Measurements from ENCODE around the gene SLC30A3. TPM values are rescaled to one million over a fixed set of nuclear protein-coding genes. Genes with fewer than 3 reads are reported as not detected.
A peak's percentile ranks its signal among the peaks of the same experiment; 100 is the strongest.

SLC30A3 gene
- total and polyA plus RNA-seq, 10 of the 15 experiments (the other 5 are each of a cell fraction or from before 2014, with no cell fraction given), result 0.23 TPM; not detected in 9

DNA sequence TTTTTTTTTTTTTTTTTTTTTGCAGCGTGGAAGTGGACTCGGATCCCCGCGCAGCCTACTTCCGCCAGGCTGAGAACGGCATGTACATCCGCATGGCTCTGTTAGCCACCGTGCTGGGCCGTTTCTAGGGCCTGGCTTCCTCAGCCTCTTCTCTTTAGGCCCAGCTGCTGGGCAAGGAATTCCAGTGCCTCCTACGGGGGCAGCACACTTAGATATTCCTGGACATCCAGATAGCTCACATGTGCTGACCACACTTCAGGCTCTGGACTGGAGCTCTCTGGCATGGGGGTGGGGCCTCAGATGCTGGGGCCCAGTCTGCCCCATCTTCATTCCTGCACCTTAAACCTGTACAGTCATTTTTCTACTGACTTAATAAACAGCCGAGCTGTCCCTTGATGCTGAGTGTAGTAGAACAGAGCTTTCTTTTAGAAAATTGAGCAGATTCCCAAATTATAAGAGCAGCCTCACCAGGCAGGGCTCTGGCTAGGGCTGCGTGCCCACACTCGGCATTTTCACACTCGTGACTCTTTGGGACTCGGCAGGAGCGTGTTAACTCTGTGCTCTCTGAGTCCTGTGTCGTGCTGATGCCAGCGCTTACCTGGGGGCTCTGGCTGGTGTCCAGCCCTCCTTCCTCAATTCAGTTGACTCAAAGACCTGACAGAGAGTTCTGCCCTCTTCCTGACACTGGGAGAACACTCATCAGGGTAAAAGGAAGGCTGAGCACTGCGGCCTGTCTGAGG, 19.3 kb downstream of the SLC30A3 start:
- ChIA-PET POLR2A (no interaction called here), RAD21 (ENCODE audit: unreplicated experiment) (no interaction called here), CTCF (interaction anchor here (0.8 kb wide), 1 partner anchor 36 kb away, joined by 3 read pairs; no protein-coding TSS in a partner anchor), SMC1A (ENCODE audit: uncharacterized antibody, unreplicated experiment) (no interaction called here)
- DNase-seq (ENCODE audit: low read depth, low spot score) (no peak), FAIRE-seq (no peak), ATAC-seq (no peak)
- H3K9ac ChIP-seq (ENCODE audit: control insufficient read depth, insufficient read depth, low read length), result no peak overlapping the region
- in situ Hi-C loops (cut with MboI) (no loop called here), intact Hi-C loops (cut with micrococcal nuclease; ENCODE audit: unreplicated experiment) (no loop called here)
- no peak overlapping the region for H3K4me2 ChIP-seq (ENCODE audit: control insufficient read depth, insufficient read depth)
- WGBS (ENCODE audit: insufficient coverage, insufficient replicate concordance, low lambda C conversion rate, missing lambda C conversion rate), result 93% methylated on average over 17 of the region's 19 CpGs
- no peaks in the 10 kb centered on the region for H3K79me2 ChIP-seq (ENCODE audit: control insufficient read depth, insufficient read depth, low read length)
- no peak overlapping the region for H3K27ac ChIP-seq (ENCODE audit: control insufficient read depth, insufficient read depth)
- TSS peak; percentile 63 for BruUV-seq (replicated peaks)
- H3K4me3 ChIP-seq, result no peak overlapping the region
- no peaks in the 10 kb centered on the region for H3K27me3 ChIP-seq (replicated peaks in 1 of 2; ENCODE audit: control insufficient read depth in 2 of 2, insufficient read depth in 2 of 2, low read length in 1 of 2)
- H3K9me3 ChIP-seq (replicated peaks; ENCODE audit: control insufficient read depth, insufficient read depth, low read length), result no peaks in the 10 kb centered on the region
- H4K20me1 ChIP-seq (ENCODE audit: control insufficient read depth, insufficient read depth), result no peaks in the 10 kb centered on the region
- no peak overlapping the region for H2AFZ ChIP-seq (ENCODE audit: control insufficient read depth, low read depth, low read length)
- no peaks in the 10 kb centered on the region for H3K4me1 ChIP-seq (ENCODE audit: control insufficient read depth, insufficient read depth, low read length)
- H3K36me3 ChIP-seq (ENCODE audit: control insufficient read depth in 2 of 2, insufficient read depth in 2 of 2, low read length in 1 of 2), result peaks cover 27 to 48% of the 10 kb centered on the region in 2 experiments
- TF ChIP-seq RB1 (IDR thresholded peaks at IDR 0.05; ENCODE audit: borderline replicate concordance) (no peak), MEF2A (IDR thresholded peaks at IDR 0.05; ENCODE audit: insufficient read depth, low read depth, low read length) (no peak), RBBP5 (conservative IDR thresholded peaks at IDR 0.05) (no peak), HDAC2 (IDR thresholded peaks at IDR 0.05) (no peak), ZNF687 (IDR thresholded peaks at IDR 0.05) (no peak), EED (IDR thresholded peaks at IDR 0.05; ENCODE audit: low read depth) (no peak), BHLHE40 (IDR thresholded peaks at IDR 0.05; ENCODE audit: borderline replicate concordance in 1 of 2, low read depth in 2 of 2, low read length in 1 of 2) (no peak), IRF5 (IDR thresholded peaks at IDR 0.05; ENCODE audit: borderline replicate concordance) (no peak), YY1 (IDR thresholded peaks at IDR 0.05; ENCODE audit: low read depth, low read length) (no peak), SIX5 (IDR thresholded peaks at IDR 0.05; ENCODE audit: low read depth, low read length, severe bottlenecking) (no peak), ELK1 (IDR thresholded peaks at IDR 0.05; ENCODE audit: low read depth, low read length) (no peak)
- TF ChIP-seq, protein P1, sequence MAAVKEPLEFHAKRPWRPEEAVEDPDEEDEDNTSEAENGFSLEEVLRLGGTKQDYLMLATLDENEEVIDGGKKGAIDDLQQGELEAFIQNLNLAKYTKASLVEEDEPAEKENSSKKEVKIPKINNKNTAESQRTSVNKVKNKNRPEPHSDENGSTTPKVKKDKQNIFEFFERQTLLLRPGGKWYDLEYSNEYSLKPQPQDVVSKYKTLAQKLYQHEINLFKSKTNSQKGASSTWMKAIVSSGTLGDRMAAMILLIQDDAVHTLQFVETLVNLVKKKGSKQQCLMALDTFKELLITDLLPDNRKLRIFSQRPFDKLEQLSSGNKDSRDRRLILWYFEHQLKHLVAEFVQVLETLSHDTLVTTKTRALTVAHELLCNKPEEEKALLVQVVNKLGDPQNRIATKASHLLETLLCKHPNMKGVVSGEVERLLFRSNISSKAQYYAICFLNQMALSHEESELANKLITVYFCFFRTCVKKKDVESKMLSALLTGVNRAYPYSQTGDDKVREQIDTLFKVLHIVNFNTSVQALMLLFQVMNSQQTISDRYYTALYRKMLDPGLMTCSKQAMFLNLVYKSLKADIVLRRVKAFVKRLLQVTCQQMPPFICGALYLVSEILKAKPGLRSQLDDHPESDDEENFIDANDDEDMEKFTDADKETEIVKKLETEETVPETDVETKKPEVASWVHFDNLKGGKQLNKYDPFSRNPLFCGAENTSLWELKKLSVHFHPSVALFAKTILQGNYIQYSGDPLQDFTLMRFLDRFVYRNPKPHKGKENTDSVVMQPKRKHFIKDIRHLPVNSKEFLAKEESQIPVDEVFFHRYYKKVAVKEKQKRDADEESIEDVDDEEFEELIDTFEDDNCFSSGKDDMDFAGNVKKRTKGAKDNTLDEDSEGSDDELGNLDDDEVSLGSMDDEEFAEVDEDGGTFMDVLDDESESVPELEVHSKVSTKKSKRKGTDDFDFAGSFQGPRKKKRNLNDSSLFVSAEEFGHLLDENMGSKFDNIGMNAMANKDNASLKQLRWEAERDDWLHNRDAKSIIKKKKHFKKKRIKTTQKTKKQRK (IDR thresholded peaks at IDR 0.05; ENCODE audit: low read depth, low read length), result no peak
- TF ChIP-seq, protein P2, sequence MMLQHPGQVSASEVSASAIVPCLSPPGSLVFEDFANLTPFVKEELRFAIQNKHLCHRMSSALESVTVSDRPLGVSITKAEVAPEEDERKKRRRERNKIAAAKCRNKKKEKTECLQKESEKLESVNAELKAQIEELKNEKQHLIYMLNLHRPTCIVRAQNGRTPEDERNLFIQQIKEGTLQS (IDR thresholded peaks at IDR 0.05; ENCODE audit: borderline replicate concordance, extremely low read depth, low read depth, low read length), result no peak

Measured in GM12878 (cell line).